Measurements from ENCODE around the gene CCL25.
"Not testable (repeated sequence)": the region's sequence is repeated elsewhere in the genome, so short reads cannot be mapped to it uniquely, and the experiment has no call there.

CCL25 gene, protein sequence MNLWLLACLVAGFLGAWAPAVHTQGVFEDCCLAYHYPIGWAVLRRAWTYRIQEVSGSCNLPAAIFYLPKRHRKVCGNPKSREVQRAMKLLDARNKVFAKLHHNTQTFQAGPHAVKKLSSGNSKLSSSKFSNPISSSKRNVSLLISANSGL

DNA sequence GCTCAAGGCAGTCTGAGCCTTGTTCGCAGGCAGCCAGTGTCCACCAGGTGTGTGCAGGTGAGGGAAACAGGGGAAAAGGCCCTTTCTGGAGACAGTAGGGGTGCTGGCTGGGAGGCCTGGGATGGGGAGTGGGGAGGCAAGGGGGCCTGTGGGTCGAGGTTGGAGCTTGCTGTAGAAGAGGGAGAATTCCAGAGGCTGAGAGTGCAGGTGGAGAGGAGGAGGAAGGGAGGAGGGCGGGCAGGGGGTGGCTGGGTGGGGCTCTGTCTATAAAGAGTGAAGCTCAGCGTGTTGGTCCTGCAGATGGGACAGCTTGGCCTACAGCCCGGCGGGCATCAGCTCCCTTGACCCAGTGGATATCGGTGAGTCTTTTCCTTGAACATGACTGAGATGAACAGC lies at the start of gene CCL25:
TSS of gene CCL25 (plus strand) at position 297 of the 396 bp plus-strand sequence. CDS start 290 bp downstream, outside the sequence.
- no peak for DNase-seq (ENCODE audit: low spot score)

DNA sequence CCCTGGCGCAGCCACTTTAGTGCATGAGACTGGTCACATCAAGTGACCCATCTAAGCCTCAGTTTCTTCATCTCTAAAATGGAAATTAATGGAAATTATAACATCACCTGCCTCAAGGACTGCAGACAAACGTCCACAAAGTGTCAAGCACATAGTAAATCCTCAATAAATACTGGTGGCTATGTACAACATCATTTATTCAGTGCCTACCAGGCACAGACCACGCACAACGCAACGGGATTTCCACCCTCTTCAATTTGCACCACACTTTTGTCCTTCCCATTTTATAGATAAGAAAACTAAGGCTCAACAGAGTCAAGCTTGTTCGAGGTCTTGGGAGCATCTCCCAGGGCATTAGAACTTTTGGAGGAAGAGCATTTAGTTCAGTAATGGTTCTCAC lies 48.6 kb upstream of the CCL25 start:
- no peak for DNase-seq (ENCODE audit: low spot score)

DNA sequence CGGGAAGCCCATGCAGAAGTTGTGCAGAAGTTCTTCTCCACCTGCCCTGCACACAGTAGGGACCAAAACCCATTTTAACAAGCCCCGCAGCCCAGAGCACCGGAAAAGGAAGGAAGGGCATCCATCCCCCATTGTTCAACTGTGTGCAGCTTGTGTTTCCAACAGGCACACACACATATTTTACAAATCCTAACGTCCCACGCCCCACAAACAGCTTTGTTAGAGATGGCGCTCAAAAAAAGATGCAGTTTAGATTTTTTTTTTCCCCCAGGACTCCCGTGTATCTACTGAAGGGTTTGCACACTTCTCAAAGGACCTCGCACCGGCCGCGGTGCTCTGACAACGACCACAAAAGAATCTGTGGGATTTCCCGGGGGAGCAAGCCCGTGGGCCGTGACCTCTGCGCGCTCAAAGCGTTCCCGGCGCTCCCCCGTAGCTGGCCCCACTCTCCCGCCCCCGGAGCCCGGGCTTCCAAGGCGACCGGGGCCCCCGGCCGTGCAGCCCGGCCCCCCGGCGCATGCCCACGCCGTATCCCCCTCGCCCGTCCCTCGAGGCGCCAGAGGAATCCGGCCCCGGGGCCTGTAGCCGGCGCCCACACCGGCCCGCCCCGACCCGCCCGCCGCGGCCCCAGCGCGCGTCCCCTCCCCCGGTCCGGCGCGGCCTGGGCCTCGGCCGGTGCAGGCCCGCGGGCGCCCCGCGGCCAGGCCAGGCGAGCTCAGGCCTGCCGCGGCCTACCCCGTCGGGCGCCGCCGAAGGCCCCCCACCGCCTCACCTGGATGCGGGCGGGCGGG lies 47.6 kb upstream of the CCL25 start:
- DNase-seq (ENCODE audit: low spot score), result peak; percentile 53

DNA sequence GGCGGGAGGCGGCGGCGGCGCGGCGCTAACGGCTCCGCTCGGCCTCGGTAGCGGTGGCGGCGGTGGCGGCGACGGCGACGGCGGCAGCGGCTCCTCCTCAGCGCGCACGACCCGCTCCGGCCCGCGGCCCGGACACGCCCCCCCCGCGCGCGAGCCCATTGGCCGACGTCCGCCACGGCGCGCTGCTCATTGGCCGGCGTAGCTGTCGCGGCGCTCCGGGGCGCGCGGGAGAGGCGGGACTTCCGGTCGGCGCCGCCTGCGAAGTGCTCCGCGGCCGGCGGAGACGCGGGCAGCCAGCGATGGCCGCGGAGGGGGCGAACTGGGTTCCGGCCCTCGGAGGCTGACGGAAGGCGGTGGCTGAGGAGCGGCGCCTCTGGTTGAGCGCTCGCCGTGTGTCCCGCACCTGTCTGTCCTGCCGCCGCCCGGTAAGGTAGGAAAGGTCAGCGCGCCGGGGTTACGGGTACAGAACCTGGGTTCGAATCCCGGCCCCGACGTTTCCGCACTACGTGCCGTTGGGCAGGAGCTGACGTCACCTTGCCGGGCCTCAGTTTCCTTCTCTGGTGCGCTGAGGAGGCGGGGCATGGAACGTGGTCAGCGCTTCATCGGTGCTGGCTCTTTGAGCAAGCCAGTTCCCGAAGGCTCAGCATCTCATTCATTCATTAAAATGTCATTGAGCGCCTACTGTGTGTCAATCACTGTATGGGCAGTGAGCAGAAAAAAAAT lies 46.9 kb upstream of the CCL25 start, which contains the start of gene ELAVL1:
TSS of gene ELAVL1 (minus strand) at position 108 of the 723 bp plus-strand sequence. CDS start 13,826 bp downstream, outside the sequence.
- peak; percentile 94 for DNase-seq (ENCODE audit: low spot score)

DNA sequence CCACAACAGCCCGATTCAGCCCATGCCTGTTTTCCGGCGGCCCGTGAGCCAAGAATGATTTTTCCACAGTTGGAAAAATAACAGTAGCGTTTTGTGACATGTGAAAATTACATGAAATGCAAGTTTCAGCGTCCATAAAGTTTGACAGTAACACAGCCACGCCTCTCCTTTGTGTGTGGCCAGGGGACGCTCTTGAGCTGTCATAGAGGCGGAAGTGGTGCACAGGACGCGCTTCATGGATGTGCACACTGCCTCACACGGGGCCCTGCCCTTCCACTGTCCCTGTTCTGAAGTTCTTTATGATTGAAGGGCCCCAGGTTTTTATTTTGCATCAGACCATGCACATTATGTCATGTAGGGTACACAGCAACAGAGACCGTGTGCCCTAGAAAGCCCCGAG lies 34.8 kb upstream of the CCL25 start:
- no peak for DNase-seq (ENCODE audit: low spot score)

DNA sequence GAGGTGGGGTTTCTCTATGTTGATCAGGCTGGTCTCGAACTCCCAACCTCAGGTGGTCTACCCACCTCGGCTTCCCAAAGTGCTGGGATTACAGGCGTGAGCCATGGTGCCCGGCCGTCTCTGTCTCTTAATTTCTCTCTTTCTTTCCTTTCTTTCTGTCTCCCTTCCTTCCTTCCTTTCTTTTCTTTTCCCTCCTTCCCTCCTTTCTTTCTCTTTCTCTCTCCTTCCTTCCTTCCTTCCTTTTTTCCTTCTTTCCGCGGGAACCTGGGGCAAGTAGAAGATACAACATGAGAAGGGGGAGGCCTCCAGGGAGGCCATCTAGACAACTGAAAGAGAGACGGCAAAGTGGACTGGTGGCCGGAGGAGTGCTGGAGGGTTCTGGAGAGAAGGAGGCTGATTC lies 31.9 kb upstream of the CCL25 start:
- no peak for DNase-seq (ENCODE audit: low spot score)

DNA sequence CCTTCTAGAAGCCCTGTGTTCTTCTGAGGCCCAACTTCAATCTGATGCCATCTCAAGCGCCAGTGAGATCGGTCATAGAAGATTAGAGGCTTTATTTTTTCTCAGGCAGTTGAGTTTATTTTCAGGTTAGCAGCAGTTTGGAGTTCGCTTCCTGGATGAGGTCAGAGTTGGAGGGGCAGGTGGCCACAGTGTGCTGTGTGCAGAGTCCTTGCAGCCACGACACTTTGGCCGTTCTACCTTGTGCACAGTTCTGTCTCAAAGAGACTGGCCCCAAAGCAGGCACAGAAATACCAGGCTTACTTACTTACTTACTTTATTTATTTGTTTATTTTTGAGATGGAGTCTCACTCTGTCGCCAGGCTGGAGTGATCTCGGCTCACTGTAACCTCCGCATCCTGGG lies 31.2 kb upstream of the CCL25 start:
- no peak for DNase-seq (ENCODE audit: low spot score)

DNA sequence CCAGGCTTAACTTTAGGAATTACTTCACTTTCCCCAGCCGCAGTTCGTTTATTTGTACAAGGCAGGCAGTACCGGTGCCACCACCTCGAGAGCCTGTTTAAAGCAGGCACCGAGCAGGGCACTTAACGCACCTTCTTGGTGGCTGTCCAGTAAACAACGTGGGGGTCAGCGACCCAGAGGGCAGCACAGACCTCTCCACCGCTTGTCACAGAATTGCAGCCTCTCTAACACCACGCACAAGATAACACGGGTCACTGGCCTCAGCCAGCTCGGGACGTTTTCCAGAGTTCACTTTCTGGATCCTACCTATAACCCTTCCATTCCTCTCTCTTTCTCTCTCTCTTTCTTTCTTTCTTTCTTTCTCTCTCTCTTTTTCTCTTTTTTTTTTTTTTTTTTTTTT lies 30.3 kb upstream of the CCL25 start:
- no peak for DNase-seq (ENCODE audit: low spot score)

DNA sequence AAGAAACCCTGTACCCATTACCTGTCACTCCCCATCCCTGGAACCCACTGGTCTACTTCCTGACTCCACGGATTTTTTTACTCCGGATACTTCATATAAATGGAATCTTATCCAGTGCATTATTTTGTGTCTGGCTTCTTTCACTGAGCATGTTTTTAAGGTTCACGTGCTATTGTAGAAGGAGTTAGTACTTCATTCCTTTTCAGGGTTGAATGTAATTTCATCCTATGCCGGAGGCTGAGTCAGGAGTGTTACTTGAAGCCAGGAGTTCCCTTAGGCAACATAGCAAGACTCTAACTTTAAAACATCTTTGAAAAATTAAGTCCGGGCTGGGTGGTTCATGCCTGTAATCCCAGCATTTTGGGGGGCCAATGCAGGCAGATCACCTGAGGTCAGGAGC lies 29.2 kb upstream of the CCL25 start:
- no peak for DNase-seq (ENCODE audit: low spot score)

DNA sequence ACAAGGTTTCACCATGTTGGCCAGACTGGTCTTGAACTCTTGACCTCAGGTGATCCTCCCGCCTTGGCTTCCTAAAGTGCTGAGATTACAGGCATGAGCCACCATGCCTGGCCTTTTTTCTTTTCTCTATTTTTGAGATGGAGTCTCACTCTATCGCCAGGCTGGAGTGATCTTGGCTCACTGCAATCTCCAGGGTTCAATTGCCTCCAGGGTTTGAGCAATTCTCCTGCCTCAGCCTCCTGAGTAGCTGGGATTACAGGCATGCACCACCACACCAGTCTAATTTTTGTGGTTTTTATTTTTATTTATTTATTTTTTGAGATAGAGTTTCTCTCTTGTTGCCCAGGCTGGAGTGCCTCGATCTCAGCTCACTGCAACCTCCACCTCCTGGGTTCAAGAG lies 28.3 kb upstream of the CCL25 start:
- not testable (repeated sequence) for DNase-seq (ENCODE audit: low spot score)

DNA sequence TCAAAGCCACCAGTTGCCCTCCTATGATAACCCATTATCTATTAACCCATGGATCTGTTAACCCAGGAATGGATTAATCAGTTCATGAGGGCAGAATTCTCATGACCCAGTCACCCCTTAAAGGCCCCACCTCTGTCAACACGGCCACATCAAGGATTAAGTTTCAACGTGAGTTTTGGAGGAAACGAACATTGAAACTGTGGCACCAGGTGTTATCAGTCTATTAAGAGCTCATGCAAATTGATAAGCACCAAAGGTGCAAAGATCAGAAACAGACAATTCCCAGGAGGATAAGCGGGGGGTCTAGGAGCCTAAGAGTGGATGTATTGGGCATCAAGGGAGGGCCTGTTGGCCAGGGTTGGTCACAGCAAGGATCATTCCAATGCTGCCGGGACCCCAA lies 27.2 kb upstream of the CCL25 start:
- DNase-seq (ENCODE audit: low spot score), result no peak

DNA sequence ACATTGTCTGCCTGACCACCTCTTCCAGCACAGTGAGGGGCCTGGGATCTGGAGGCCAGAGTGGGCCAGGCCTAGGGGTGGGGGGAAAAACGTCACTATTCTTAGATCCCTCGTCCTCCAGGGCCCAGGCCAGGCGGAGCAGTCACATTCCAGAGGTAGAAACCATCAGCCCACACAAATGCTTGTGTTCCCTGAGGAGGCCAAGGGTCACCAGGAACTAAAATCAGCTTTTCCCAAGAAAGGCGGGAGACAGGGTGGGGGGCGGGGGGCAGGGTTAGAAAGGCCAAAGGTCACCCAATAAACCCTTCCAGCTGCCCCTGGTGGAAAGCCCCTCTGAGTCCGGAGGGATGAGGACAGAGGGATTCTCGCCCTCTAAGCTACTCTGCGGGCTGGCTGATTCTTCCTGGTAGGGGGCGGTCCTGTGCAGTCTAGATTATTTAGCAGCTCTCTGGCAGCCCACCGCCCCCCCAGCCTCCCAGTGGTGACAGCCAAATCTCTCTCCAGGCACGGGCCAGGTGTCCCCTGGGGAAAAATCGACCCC lies 23.5 kb upstream of the CCL25 start:
- DNase-seq (ENCODE audit: low spot score), result peak; percentile 94

DNA sequence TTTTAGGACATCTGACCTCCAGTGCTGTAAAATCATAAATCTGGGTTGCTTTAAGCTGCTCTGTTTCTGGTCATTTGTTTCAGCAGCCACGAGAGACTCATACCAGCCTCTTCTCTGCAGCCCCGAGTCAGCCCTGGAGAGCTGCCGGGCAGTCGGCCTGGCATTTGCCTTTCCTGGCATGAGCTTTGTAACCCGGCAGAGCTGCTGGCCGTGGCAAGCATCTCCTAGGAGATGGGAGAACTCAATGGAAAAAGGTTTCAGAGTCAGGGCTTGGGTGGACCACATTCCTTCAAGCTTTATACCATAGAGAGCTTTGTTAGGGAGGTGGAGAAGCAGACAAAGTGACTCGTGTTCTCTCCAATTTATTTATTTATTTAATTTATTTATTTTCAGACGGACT lies 21.6 kb upstream of the CCL25 start:
- DNase-seq (ENCODE audit: low spot score), result no peak

DNA sequence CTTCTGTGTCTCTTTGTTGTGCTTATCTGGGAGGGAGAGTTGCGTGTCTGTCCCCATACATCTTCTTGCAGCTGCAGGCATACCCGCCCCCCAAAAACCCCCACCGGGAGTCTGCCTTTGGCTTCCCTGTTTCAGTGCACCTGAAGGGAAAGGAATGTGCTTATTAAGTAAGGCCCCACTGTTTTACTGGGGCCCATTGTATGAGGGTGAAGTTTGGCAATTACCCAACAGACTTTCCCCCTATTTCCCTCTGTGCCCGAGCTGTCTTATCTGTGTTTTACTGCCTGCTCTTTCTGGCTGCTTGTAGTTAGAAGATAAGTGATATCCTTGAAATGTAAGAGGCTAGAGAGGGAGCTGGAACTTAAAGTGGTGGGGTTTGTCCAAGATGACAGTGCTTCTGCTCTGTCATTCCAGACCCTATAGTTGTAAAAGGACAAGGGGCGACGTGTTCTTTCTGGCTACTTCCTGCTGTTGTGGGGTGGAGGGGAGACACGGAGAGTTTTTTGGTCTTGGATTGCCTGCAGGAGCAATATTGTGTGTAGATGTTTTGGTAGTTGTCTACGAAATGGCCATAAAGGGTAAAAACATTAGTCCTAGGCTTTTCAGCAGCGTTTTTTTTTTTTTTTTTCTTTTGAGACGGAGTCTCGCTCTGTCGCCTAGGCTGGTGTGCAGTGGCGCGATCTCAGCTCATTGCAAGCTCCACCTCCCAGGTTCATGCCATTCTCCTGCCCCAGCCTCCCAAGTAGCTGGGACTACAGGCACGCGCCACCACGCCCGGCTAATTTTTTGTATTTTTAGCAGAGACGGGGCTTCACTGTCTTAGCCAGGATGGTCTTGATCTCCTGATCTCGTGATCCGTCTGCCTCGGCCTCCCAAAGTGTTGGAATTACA lies 19.0 kb upstream of the CCL25 start:
- not testable (repeated sequence) for DNase-seq (ENCODE audit: low spot score)

DNA sequence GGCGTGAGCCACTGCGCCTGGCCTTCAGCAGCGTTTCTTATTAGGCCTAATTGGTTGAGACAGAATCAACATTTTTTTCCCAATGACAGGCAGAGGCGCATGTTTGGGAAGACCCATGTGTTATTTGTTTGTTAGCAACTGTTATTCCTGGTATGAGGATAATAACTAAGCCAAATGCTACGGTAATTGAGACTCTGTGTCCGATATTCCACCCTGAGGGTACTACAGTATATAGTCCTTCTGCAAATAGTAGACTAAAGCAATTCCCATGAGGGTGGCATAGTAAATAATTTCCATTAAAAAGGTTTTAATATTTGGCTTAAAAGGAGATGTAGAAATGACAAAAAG lies 18.4 kb upstream of the CCL25 start:
- DNase-seq (ENCODE audit: low spot score), result no peak

DNA sequence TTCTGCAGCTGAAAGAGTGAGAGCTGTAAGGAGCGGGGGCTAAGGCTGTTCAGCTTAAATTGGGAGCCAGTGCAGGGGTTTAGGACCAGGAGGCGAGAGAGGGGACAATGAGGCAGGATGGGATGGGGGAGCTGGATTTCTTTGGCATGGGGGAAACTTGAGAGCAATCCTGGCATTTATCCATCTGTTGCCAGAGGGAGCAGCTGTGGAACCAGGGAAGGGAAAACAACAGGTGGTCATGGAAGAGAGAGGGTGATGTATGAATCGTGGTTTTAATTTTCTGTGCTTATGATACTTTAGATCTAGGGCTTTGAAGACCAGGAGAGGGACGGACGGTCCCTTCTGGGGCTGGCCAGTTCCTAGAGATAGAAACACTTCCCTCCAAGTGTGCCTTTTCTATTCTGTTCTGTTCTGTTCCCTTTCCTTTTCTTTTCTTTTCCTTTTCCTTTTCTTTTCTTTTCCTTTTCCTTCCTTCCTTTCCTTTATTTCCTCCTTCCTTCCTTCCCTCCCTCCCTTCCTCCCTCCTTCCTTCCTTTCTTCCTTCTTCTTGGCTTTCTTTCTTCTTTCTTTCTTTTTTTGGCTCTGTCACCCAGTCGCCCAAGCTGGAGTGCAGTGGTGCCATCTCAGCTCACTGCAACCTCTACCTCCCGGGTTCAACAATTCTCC lies 16.0 kb upstream of the CCL25 start:
- DNase-seq (ENCODE audit: low spot score), result no peak

DNA sequence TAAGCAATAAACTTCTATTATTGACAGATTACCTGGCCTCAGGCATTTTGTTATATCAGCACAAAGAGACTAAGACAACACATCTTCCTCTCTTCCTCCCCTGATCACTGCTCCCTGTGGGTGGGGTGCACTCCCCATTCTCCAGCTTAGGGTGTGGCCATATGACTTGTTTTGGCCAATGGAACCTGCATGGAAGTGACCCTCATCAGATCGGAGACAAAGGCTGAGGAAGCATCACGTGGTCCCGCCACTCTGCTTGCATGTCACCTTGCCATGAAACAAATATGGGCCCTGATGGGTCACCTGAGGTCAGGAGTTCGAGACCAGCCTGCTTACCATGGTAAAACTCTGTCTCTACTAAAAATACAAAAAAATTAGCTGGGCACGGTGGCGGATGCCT lies 13.7 kb upstream of the CCL25 start:
- DNase-seq (ENCODE audit: low spot score), result no peak

DNA sequence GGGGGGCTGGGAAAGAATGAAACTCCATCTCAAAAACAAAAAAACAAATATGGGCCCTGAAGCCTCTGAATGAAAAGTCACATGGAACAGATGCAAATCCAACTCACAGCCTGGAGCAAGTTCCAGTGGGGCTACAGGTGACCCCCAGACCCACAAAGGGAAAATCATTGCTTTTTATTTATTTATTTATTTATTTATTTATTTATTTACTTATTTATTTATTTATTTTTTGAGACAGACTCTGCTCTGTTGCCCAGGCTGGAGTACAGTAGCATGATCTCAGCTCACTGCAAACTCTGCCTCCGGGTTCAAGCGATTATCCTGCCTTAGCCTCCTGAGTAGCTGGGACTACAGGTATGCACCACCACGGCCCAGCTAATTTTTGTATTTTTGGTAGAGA lies 13.3 kb upstream of the CCL25 start:
- DNase-seq (ENCODE audit: low spot score), result no peak

DNA sequence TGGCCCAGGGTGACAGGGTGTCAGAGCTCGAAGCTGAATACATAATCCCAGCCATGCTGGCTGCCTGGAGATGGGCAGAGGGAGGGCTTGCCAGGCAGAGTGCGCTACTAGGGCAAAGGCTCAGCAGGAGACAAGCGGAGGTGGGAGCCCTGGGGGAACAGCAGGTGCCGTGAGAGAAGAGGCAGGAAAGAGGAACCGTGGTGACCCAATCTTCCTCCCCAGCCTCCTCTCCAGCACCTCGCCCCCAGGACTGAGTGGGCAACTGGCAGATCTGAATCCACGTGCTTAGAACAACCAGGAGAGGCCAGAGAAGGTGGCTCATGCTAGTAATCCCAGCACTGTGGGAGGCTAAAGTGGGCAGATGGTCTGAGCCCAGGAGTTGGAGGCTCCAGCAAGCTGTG lies 11.0 kb upstream of the CCL25 start:
- DNase-seq (ENCODE audit: low spot score), result no peak

DNA sequence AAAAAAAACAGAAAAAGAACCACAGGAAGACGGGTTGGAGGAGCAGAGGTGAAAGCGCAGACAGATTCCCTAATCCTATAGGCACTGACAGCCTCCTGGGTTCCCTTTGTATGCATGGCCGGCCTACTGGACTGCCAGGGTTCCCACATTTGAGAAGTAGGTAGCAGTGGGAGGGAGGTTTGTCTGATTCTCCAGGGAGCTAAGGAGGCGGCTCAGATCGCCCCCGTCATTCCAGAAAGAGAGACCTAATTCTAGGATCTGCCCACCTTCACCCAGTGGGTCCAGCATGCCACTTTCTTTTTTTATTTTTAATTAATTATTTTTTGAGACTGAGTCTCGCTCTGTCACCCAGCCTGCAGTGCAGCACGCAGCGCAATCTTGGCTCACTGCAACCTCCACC lies 9.7 kb upstream of the CCL25 start:
- DNase-seq (ENCODE audit: low spot score), result no peak

DNA sequence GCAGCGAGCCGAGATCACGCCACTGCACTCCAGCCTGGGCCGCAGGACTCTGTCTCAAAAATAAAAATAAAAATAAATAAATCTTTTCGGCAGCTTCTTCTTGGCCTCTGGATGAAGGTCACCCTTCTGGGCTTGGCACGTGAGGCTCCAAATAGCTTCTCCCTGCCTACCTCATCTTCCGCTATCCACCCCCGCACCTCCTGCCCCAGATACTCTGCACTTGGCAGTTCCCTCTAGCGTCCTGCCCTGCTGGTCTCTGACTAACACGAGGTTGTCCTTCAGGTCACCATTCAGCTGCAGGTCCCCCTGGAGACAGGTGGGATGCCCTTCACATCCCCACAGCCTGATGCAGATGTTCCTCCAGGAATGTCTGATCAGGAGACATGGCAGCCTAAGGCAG lies 8.5 kb upstream of the CCL25 start:
- DNase-seq (ENCODE audit: low spot score), result no peak
